Measurements from ENCODE around the gene E4F1. TPM values are rescaled to one million over a fixed set of nuclear protein-coding genes. Genes with fewer than 3 reads are reported as not detected.

The E4F1 gene
- total and polyA plus RNA-seq, 2 of the 13 experiments (the other 11 are each of a cell fraction or from before 2014, with no cell fraction given) = 13.8 to 19.5 TPM

- TF ChIP-seq CEBPZ (IDR thresholded peaks at IDR 0.05; ENCODE audit: low read length) = no peak
- TF ChIP-seq ADNP (CRISPR knock-in tag; IDR thresholded peaks at IDR 0.05) = no peak
- peak; percentile 59; the same call in 1 of the 2 replicates for TF ChIP-seq ZNF891 (CRISPR knock-in tag; IDR thresholded peaks at IDR 0.05)
- TF ChIP-seq TBX3 (IDR thresholded peaks at IDR 0.05; ENCODE audit: borderline replicate concordance) = peak; percentile 84
- peak; percentile 98 for TF ChIP-seq POLR2G (IDR thresholded peaks at IDR 0.05; ENCODE audit: low read depth, low read length)
- TF ChIP-seq ZNF543 (CRISPR knock-in tag; IDR thresholded peaks at IDR 0.05) = peak; percentile 89
- no peak for TF ChIP-seq ATM (IDR thresholded peaks at IDR 0.05; ENCODE audit: borderline replicate concordance)
- TF ChIP-seq, protein P1, sequence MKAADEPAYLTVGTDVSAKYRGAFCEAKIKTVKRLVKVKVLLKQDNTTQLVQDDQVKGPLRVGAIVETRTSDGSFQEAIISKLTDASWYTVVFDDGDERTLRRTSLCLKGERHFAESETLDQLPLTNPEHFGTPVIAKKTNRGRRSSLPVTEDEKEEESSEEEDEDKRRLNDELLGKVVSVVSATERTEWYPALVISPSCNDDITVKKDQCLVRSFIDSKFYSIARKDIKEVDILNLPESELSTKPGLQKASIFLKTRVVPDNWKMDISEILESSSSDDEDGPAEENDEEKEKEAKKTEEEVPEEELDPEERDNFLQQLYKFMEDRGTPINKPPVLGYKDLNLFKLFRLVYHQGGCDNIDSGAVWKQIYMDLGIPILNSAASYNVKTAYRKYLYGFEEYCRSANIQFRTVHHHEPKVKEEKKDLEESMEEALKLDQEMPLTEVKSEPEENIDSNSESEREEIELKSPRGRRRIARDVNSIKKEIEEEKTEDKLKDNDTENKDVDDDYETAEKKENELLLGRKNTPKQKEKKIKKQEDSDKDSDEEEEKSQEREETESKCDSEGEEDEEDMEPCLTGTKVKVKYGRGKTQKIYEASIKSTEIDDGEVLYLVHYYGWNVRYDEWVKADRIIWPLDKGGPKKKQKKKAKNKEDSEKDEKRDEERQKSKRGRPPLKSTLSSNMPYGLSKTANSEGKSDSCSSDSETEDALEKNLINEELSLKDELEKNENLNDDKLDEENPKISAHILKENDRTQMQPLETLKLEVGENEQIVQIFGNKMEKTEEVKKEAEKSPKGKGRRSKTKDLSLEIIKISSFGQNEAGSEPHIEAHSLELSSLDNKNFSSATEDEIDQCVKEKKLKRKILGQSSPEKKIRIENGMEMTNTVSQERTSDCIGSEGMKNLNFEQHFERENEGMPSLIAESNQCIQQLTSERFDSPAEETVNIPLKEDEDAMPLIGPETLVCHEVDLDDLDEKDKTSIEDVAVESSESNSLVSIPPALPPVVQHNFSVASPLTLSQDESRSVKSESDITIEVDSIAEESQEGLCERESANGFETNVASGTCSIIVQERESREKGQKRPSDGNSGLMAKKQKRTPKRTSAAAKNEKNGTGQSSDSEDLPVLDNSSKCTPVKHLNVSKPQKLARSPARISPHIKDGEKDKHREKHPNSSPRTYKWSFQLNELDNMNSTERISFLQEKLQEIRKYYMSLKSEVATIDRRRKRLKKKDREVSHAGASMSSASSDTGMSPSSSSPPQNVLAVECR (CRISPR knock-in tag; IDR thresholded peaks at IDR 0.05; ENCODE audit: borderline replicate concordance) = peak; percentile 96
- 0 out of 2 replicates have a peak, but pooled peaks have one; percentile 37 for TF ChIP-seq ZNF256 (CRISPR knock-in tag; conservative IDR thresholded peaks at IDR 0.05)
- TF ChIP-seq RARA (CRISPR knock-in tag; IDR thresholded peaks at IDR 0.05) = peak; percentile 44; the same call in 1 of the 2 replicates
- no peak for TF ChIP-seq KAT7 (CRISPR knock-in tag; IDR thresholded peaks at IDR 0.05; ENCODE audit: borderline replicate concordance)
- peak; percentile 63 for TF ChIP-seq ZSCAN9 (CRISPR knock-in tag; IDR thresholded peaks at IDR 0.05; ENCODE audit: borderline replicate concordance)
- TF ChIP-seq ZNF687 (CRISPR knock-in tag; IDR thresholded peaks at IDR 0.05) = peak; percentile 91
- TF ChIP-seq ZSCAN31 (CRISPR knock-in tag; IDR thresholded peaks at IDR 0.05; ENCODE audit: low read depth) = no peak; the same call in 1 of the 2 replicates
- TF ChIP-seq NCOA5 (CRISPR knock-in tag; IDR thresholded peaks at IDR 0.05) = no peak
Measured at GRCh38 chr16:2267913-2268666, 44.7 kb downstream of the E4F1 start, which contains the start of gene RNPS1 (continued).
